ENCODE data around the gene WFDC6.

DNA sequence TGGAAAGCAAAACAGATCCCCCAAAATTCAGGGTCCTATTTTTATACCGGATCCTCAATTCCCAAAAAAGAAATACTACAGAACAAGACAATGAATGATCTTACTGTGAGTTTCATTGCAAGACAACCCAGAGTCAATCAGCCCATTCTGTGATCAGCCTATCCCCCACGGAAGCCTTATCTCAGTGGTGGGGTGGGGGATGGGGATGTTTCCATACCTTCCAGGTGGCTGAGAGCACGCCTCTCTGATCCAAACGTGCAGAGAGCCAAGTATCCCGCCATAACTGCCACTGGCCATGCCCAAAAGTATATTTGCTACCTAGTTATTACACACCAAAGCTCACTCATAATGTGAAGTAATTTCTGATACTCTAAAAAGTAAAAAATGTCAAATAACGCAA, 54.6 kb downstream of the WFDC6 start:
- TF ChIP-seq POLR2A (IDR thresholded peaks at IDR 0.05), result no peak
- TF ChIP-seq, protein P1, sequence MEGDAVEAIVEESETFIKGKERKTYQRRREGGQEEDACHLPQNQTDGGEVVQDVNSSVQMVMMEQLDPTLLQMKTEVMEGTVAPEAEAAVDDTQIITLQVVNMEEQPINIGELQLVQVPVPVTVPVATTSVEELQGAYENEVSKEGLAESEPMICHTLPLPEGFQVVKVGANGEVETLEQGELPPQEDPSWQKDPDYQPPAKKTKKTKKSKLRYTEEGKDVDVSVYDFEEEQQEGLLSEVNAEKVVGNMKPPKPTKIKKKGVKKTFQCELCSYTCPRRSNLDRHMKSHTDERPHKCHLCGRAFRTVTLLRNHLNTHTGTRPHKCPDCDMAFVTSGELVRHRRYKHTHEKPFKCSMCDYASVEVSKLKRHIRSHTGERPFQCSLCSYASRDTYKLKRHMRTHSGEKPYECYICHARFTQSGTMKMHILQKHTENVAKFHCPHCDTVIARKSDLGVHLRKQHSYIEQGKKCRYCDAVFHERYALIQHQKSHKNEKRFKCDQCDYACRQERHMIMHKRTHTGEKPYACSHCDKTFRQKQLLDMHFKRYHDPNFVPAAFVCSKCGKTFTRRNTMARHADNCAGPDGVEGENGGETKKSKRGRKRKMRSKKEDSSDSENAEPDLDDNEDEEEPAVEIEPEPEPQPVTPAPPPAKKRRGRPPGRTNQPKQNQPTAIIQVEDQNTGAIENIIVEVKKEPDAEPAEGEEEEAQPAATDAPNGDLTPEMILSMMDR (IDR thresholded peaks at IDR 0.05 in 4 of 5, conservative IDR thresholded peaks at IDR 0.05 in 1 of 5), result no peak

All from gastrocnemius medialis (tissue), 4 donors.